ENCODE data around the gene C2CD2. TPM values are rescaled to one million over a fixed set of nuclear protein-coding genes. Genes with fewer than 3 reads are reported as not detected.

Gene C2CD2
- total and polyA plus RNA-seq, 2 of the 4 experiments (the other 2 are of a cell fraction) = 15.6 to 25.3 TPM

- no peaks in the 10 kb centered on the region for H3K27me3 ChIP-seq (ENCODE audit: control insufficient read depth, insufficient read depth, low read length)
- POLR2A ChIA-PET (ENCODE audit: unreplicated experiment) = no interaction called here
- H3K18ac ChIP-seq (ENCODE audit: low read depth, low read length) = peak overlapping the region; percentile 3; the same call in 1 of the 2 replicates
- no peak overlapping the region; the same call in 1 of the 2 replicates for H3K27ac ChIP-seq (ENCODE audit: insufficient read depth, low read length)
- H3K14ac ChIP-seq (replicated peaks; ENCODE audit: low read depth, low read length) = peak overlapping the region; percentile 89
- H2AK9ac ChIP-seq (replicated peaks; ENCODE audit: low read depth, low read length, poor library complexity) = peak overlapping the region; percentile 80
- H2BK5ac ChIP-seq (ENCODE audit: low read depth, low read length, poor library complexity, severe bottlenecking) = peak overlapping the region; percentile 49
- H3K79me1 ChIP-seq (ENCODE audit: low read depth in 1 of 2, low read length in 2 of 2) = peaks cover 29 to 50% of the 10 kb centered on the region in 2 experiments
- no peak overlapping the region for H3K56ac ChIP-seq (ENCODE audit: extremely low read depth, insufficient read depth, low read length)
- TF ChIP-seq, protein P1, sequence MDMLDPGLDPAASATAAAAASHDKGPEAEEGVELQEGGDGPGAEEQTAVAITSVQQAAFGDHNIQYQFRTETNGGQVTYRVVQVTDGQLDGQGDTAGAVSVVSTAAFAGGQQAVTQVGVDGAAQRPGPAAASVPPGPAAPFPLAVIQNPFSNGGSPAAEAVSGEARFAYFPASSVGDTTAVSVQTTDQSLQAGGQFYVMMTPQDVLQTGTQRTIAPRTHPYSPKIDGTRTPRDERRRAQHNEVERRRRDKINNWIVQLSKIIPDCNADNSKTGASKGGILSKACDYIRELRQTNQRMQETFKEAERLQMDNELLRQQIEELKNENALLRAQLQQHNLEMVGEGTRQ (IDR thresholded peaks at IDR 0.05; ENCODE audit: low read depth, low read length) = no peak
- TF ChIP-seq RFX5 (IDR thresholded peaks at IDR 0.05; ENCODE audit: low read depth, low read length) (no peak), MXI1 (IDR thresholded peaks at IDR 0.05; ENCODE audit: borderline replicate concordance, low read depth, low read length) (no peak), MAZ (IDR thresholded peaks at IDR 0.05; ENCODE audit: borderline replicate concordance, low read depth, low read length) (no peak), RCOR1 (IDR thresholded peaks at IDR 0.05; ENCODE audit: insufficient replicate concordance, low read length) (no peak), SMC3 (IDR thresholded peaks at IDR 0.05; ENCODE audit: low read depth, low read length) (no peak), CHD1 (IDR thresholded peaks at IDR 0.05; ENCODE audit: low read depth, low read length) (no peak), FOS (IDR thresholded peaks at IDR 0.05; ENCODE audit: low read depth, low read length) (no peak), CEBPB (IDR thresholded peaks at IDR 0.05; ENCODE audit: low read depth, low read length) (no peak), ELK1 (IDR thresholded peaks at IDR 0.05; ENCODE audit: borderline replicate concordance, low read depth, low read length) (no peak), CTCF (conservative IDR thresholded peaks at IDR 0.05; ENCODE audit: low read depth, low read length) (no peak), BHLHE40 (IDR thresholded peaks at IDR 0.05; ENCODE audit: low read depth, low read length) (no peak), RAD21 (IDR thresholded peaks at IDR 0.05; ENCODE audit: low read length) (no peak)
- peak overlapping the region; percentile 88 for H2BK20ac ChIP-seq (ENCODE audit: low read depth, low read length)
- H4K91ac ChIP-seq (ENCODE audit: insufficient read depth, low read depth, low read length) = peak overlapping the region; percentile 91
- no peak for DNase-seq
- intact Hi-C loops (cut with micrococcal nuclease) (loop anchor here (5.0 kb wide), 2 partner anchors 142 to 162 kb away; no protein-coding TSS in a partner anchor), in situ Hi-C loops (cut with MboI; ENCODE audit: low sequenced_read_pairs) (no loop called here), dilution Hi-C loops (cut with HindIII; ENCODE audit: low sequenced_read_pairs, unreplicated experiment) (no loop called here)
- peaks cover 5% of the 10 kb centered on the region; the same call in 1 of the 2 replicates for H3K36me3 ChIP-seq (ENCODE audit: control insufficient read depth, insufficient read depth, low read length)
- H3K4ac ChIP-seq (ENCODE audit: low read depth, low read length) = peak overlapping the region; percentile 96
- H3K4me3 ChIP-seq (ENCODE audit: insufficient read depth, low read depth, low read length) = no peak overlapping the region
- H2AK5ac ChIP-seq (ENCODE audit: low read depth, low read length) = peak overlapping the region; percentile 100
- WGBS, 2 experiments (ENCODE audit: extremely low coverage in 2 of 2, insufficient read length in 1 of 2) = 97% methylated on average over 11 of the region's 20 CpGs; no CpG with 5 or more reads in 1 of the 2 experiments
- peak overlapping the region; percentile 41 to 84 for H4K8ac ChIP-seq (ENCODE audit: low read depth in 2 of 2, low read length in 2 of 2)
- peak overlapping the region; percentile 77; the same call in 2 of the 3 replicates for H2BK15ac ChIP-seq (ENCODE audit: low read depth, low read length)
- H3K9me1 ChIP-seq (ENCODE audit: insufficient read depth, low read length) = peaks cover 38% of the 10 kb centered on the region
- ATAC-seq (ENCODE audit: low read depth) = no peak
- no TSS peak for BruUV-seq (replicated peaks)
- peak overlapping the region; percentile 5; the same call in 1 of the 2 replicates for H4K5ac ChIP-seq (ENCODE audit: low read depth, low read length)
- no peak overlapping the region for H3K4me2 ChIP-seq (ENCODE audit: low read depth, low read length)
- peaks cover 16% of the 10 kb centered on the region; the same call in 1 of the 2 replicates for H4K20me1 ChIP-seq (ENCODE audit: insufficient read depth, low read length)
- peak overlapping the region; percentile 93 for H2AFZ ChIP-seq (replicated peaks; ENCODE audit: low read length, poor library complexity)
- H2BK120ac ChIP-seq (ENCODE audit: low read depth, low read length) = peak overlapping the region; percentile 91
- peaks cover 26% of the 10 kb centered on the region for H3K4me1 ChIP-seq (ENCODE audit: control insufficient read depth, insufficient read depth, low read length)
- H3K9ac ChIP-seq (ENCODE audit: low read depth, low read length) = no peak overlapping the region; the same call in 1 of the 2 replicates
- H3K23ac ChIP-seq (ENCODE audit: low read depth, low read length) = peak overlapping the region; percentile 86; the same call in 1 of the 2 replicates
- CTCF ChIA-PET = no interaction called here
- H3K9me3 ChIP-seq (ENCODE audit: control insufficient read depth, insufficient read depth, low read length) = no peaks in the 10 kb centered on the region
Observed at GRCh38 chr21:41954654-41955499, 1.1 kb upstream of the C2CD2 start.
